HEK293T (cell line): ENCODE data around the gene USP49.

Experiments
- CTCF ChIA-PET: fragments of 350-600 bp; formaldehyde crosslinking; extraction: SDS; loops from one replicate; lab custom pipeline; 2021; ENCODE audit warnings: antibody characterized with exemption, inconsistent platforms; lab: Yijun Ruan, JAX
- POLR2A ChIA-PET: fragments of 350-600 bp; formaldehyde crosslinking; extraction: SDS; loops from one replicate; lab custom pipeline; 2020; ENCODE audit warnings: antibody characterized with exemption, inconsistent platforms; lab: Yijun Ruan, JAX
- DNase-seq: peaks from one replicate; pipeline ENCODE4 v3.0.0; 2012; ENCODE audit warnings: mixed read lengths; ENCODE audit errors: extremely low spot score
- ARNT ChIP-seq: fragments of 450-650 bp; IDR thresholded peaks from 2 replicates; pipeline ENCODE4 v1.6.1; 2017; ENCODE audit warnings: mild to moderate bottlenecking
- BHLHE40 ChIP-seq: fragments of 450-650 bp; IDR thresholded peaks from 2 replicates; pipeline ENCODE4 v1.6.1; 2016; ENCODE audit warnings: mild to moderate bottlenecking, moderate library complexity, borderline replicate concordance
- CTBP1 ChIP-seq: fragments of 450-650 bp; IDR thresholded peaks from 2 replicates; pipeline ENCODE4 v1.6.1; 2016; ENCODE audit warnings: borderline replicate concordance
- ELF4 ChIP-seq: fragments of 450-650 bp; IDR thresholded peaks from 2 replicates; pipeline ENCODE4 v1.6.1; 2017; ENCODE audit warnings: antibody characterized with exemption
- FOXA1 ChIP-seq: fragments of 450-650 bp; IDR thresholded peaks from 2 replicates; pipeline ENCODE4 v1.6.1; 2016; ENCODE audit warnings: mild to moderate bottlenecking
- FOXK2 ChIP-seq: fragments of 450-650 bp; IDR thresholded peaks from 2 replicates; pipeline ENCODE4 v1.6.1; 2016; ENCODE audit warnings: mild to moderate bottlenecking
- FOXM1 ChIP-seq: fragments of 450-650 bp; IDR thresholded peaks from 2 replicates; pipeline ENCODE4 v1.6.1; 2017; ENCODE audit warnings: mild to moderate bottlenecking, borderline replicate concordance
- HDGF ChIP-seq: fragments of 450-650 bp; IDR thresholded peaks from 2 replicates; pipeline ENCODE4 v1.6.1; 2017; ENCODE audit warnings: antibody characterized with exemption, borderline replicate concordance
- L3MBTL2 ChIP-seq: fragments of 450-650 bp; conservative IDR thresholded peaks from 2 replicates; pipeline ENCODE4 v1.6.1; 2016; ENCODE audit warnings: mild to moderate bottlenecking
- LEF1 ChIP-seq: fragments of 450-650 bp; IDR thresholded peaks from 2 replicates; pipeline ENCODE4 v1.6.1; 2017; ENCODE audit warnings: mild to moderate bottlenecking, borderline replicate concordance
- NFRKB ChIP-seq: fragments of 450-650 bp; IDR thresholded peaks from 2 replicates; pipeline ENCODE4 v1.6.1; 2016; ENCODE audit warnings: mild to moderate bottlenecking, moderate library complexity
- PKNOX1 ChIP-seq: fragments of 450-650 bp; IDR thresholded peaks from 2 replicates; pipeline ENCODE4 v1.6.1; 2016
- SP1 ChIP-seq: fragments of 450-650 bp; IDR thresholded peaks from 2 replicates; pipeline ENCODE4 v1.6.1; 2017
- SUZ12 ChIP-seq: fragments of 450-650 bp; IDR thresholded peaks from 2 replicates; pipeline ENCODE4 v1.6.1; 2016; ENCODE audit warnings: mild to moderate bottlenecking
- TARDBP ChIP-seq: fragments of 450-650 bp; IDR thresholded peaks from 2 replicates; pipeline ENCODE4 v1.6.1; 2016
- ZNF384 ChIP-seq: fragments of 450-650 bp; IDR thresholded peaks from 2 replicates; pipeline ENCODE4 v1.6.1; 2016

USP49 gene

DNA sequence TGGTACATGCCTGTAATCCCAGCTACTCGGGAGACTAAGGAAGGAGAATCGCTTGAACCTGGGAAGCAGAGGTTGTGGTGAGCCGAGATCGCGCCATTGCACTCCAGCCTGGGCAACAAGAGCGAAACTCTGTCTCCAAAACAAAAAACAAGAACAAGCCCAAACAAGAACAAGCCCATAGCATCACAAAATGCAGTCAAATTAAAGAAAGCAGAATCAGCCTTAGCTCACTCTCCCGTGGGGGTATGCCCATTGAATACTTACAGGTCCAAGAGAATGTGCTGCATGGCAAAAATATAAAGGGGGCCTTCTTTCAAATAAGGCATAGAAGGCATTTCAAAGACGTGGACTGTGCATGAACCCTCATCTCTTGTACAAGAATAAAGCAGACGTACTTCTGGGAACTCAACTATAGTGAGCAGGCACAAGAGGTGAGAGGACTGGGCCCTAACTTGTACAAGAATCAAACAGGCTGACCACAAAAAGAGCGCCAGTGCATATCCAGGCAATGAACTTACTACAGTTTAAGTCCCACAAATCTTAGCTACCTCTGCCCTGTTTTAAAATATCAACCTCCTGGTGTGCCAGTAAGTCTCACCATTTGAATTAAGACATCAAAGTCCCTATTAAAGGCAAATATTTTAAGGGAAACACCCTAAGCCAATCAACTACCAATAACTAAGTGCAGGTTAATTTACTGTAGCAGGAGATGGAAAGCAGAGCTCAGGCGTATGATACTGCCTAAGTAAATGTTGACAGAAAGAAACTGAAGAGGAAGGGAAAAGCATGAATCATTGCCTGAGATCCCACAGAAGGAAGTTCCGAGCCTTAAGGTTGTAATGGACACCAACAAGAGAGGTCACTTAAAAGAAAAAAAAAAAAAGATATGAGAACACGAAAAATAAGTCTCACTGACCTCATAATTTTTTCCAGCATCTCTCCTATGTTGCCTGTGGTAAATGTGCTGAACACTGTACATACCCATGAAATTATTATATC is 70.3 kb downstream of the USP49 start:
- TF ChIP-seq SP1 (no peak), NFRKB (no peak), TARDBP (no peak), L3MBTL2 (no peak), SUZ12 (no peak), FOXK2 (no peak), ARNT (no peak), ELF4 (no peak), FOXA1 (no peak), BHLHE40 (no peak), CTBP1 (no peak), FOXM1 (no peak), PKNOX1 (no peak), ZNF384 (no peak)
- POLR2A ChIA-PET = no interaction called here
- CTCF ChIA-PET = no interaction called here
- DNase-seq = no peak

DNA sequence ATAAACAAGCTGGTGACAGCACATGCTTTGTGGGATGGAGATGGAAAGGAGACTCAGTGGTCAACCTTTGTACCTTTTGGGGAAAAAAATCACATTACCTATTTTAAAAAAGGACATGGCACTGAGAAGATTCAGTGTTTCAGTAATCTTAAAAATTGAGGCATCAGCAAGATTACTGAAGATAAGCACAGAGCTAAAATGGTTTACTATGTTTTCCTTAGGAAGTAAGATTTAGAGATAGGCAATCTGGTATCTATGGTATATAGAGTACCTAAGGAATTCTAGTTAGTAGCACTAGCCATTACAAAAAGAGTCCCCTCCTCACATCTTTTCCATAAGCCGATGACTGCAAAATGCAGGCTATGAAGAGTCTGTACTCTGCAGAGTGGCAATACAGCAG is 72.0 kb downstream of the USP49 start:
- POLR2A ChIA-PET = no interaction called here

GRCh38 chr6:41822021-41822420 is 73.2 kb downstream of the USP49 start:
- TF ChIP-seq L3MBTL2 = no peak
- DNase-seq = no peak
- ChIA-PET CTCF (no interaction called here), POLR2A (no interaction called here)

More for the DNA sequence above, 72.0 kb downstream of the USP49 start:
- no peak for DNase-seq
- CTCF ChIA-PET = interaction anchor here (0.8 kb wide), 1 partner anchor 21 kb away, joined by 7 read pairs; no protein-coding TSS in a partner anchor
- TF ChIP-seq FOXM1 = no peak
- TF ChIP-seq NFRKB = no peak
- no peak for TF ChIP-seq ELF4
- no peak for TF ChIP-seq ZNF384
- TF ChIP-seq SUZ12 = no peak
- no peak for TF ChIP-seq CTBP1
- no peak for TF ChIP-seq HDGF

- CTCF ChIA-PET = no interaction called here
- DNase-seq = no peak
- POLR2A ChIA-PET = no interaction called here
- no peak for TF ChIP-seq TARDBP
- TF ChIP-seq SUZ12 = no peak
- TF ChIP-seq ZNF384 = no peak
- TF ChIP-seq FOXK2 = no peak
- TF ChIP-seq HDGF = no peak
- TF ChIP-seq SP1 = no peak
- TF ChIP-seq ARNT = no peak
- TF ChIP-seq FOXA1 = no peak
- TF ChIP-seq ELF4 = no peak
- no peak for TF ChIP-seq L3MBTL2
- no peak for TF ChIP-seq FOXM1
- TF ChIP-seq CTBP1 = no peak
These were observed 73.9 kb downstream of the USP49 start for GRCh38 chr6:41821266-41821665.

GRCh38 chr6:41818271-41819054 is 76.7 kb downstream of the USP49 start:
- TF ChIP-seq FOXA1 (no peak), FOXM1 (no peak), CTBP1 (no peak), BHLHE40 (no peak), FOXK2 (no peak), SUZ12 (no peak), ARNT (no peak), LEF1 (no peak), ZNF384 (no peak), L3MBTL2 (no peak), HDGF (no peak), TARDBP (no peak), ELF4 (no peak), NFRKB (no peak), SP1 (no peak), PKNOX1 (no peak)
- CTCF ChIA-PET = interaction anchor here (0.6 to 0.9 kb wide), 2 partner anchors 17 to 117 kb away, joined by 3 read pairs; no protein-coding TSS in a partner anchor
- no peak for DNase-seq
- POLR2A ChIA-PET = interaction anchor here (1.0 kb wide), 1 partner anchor 24 kb away, joined by 3 read pairs; no protein-coding TSS in a partner anchor

DNA sequence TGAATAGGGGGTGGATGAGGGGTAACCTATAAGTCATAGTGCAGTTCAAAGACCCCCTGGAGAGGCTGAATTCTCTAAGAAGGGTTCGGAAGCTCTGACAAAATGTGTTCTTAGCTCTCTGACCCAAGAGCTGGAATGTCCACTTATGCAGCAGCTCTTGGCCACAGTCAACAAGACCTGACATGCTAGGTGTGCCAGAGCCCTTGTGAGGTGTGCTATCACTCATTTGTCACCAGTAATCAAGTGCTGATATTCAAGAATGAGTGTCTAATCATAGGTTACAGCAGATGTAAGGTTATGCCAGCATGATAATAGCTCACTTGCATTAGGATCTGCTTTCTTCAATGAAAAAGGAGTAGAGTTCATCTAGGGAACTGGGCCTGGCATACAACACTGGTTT is 79.6 kb downstream of the USP49 start:
- POLR2A ChIA-PET = no interaction called here
- CTCF ChIA-PET = interaction anchor here (1.0 kb wide), 1 partner anchor 21 kb away, joined by 5 read pairs; no protein-coding TSS in a partner anchor

More for the DNA sequence above, 79.6 kb downstream of the USP49 start:
- TF ChIP-seq L3MBTL2 = no peak
- TF ChIP-seq TARDBP = no peak
- TF ChIP-seq ELF4 = no peak
- no peak for TF ChIP-seq FOXM1
- no peak for TF ChIP-seq PKNOX1
- no peak for TF ChIP-seq SP1
- no peak for TF ChIP-seq ZNF384
- no peak for TF ChIP-seq ARNT
- TF ChIP-seq HDGF = no peak
- no peak for TF ChIP-seq LEF1
- no peak for TF ChIP-seq CTBP1
- TF ChIP-seq FOXK2 = no peak
- TF ChIP-seq FOXA1 = no peak
- DNase-seq = no peak
